Measurements from ENCODE around the gene ABI2. TPM values are rescaled to one million over a fixed set of nuclear protein-coding genes. Genes with fewer than 3 reads are reported as not detected.

Gene ABI2
- total and polyA plus RNA-seq, 4 donors = 5.4 to 10.5 (median 7.6) TPM

DNA sequence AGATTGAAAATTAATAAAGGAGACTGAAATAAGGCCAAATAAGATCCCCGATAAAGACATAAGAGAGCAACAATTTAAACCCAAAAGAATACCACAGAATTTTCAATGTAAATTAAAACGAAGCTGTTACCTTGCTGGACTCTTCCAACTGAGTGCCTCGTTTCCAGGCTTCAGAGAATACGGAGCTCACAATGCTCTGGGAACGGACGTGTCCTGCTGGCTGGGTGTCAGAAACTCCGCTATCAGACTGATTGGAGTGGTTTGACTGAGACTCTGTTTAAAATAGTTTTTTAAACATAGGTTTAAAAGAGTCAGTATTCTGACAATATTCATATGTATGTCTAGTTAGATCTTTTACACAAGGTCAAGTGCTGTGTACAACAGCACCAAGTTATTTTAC is 116.5 kb downstream of the ABI2 start:
- H3K4me1 ChIP-seq (ENCODE audit: control insufficient read depth in 4 of 4, insufficient read depth in 4 of 4, low read length in 3 of 4) = peaks cover 3 to 28% (median 21%) of the 10 kb centered on the region in 4 donors
- H3K9ac ChIP-seq (ENCODE audit: low read depth in 1 of 2, low read length in 2 of 2) = no peak overlapping the region
- TF ChIP-seq FOXA1 (IDR thresholded peaks at IDR 0.05) = no peak
- no peak for TF ChIP-seq GABPA (IDR thresholded peaks at IDR 0.05 in 1 of 2, conservative IDR thresholded peaks at IDR 0.05 in 1 of 2)
- no peak for TF ChIP-seq HNF4A (conservative IDR thresholded peaks at IDR 0.05)
- TF ChIP-seq RXRA (IDR thresholded peaks at IDR 0.05) = no peak
- TF ChIP-seq, protein P1, sequence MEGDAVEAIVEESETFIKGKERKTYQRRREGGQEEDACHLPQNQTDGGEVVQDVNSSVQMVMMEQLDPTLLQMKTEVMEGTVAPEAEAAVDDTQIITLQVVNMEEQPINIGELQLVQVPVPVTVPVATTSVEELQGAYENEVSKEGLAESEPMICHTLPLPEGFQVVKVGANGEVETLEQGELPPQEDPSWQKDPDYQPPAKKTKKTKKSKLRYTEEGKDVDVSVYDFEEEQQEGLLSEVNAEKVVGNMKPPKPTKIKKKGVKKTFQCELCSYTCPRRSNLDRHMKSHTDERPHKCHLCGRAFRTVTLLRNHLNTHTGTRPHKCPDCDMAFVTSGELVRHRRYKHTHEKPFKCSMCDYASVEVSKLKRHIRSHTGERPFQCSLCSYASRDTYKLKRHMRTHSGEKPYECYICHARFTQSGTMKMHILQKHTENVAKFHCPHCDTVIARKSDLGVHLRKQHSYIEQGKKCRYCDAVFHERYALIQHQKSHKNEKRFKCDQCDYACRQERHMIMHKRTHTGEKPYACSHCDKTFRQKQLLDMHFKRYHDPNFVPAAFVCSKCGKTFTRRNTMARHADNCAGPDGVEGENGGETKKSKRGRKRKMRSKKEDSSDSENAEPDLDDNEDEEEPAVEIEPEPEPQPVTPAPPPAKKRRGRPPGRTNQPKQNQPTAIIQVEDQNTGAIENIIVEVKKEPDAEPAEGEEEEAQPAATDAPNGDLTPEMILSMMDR (IDR thresholded peaks at IDR 0.05; ENCODE audit: low read depth, low read length, missing input control) = no peak
- TF ChIP-seq HNF4G (IDR thresholded peaks at IDR 0.05) = no peak
- no peak for TF ChIP-seq RAD21 (IDR thresholded peaks at IDR 0.05)
- TF ChIP-seq, protein P2, sequence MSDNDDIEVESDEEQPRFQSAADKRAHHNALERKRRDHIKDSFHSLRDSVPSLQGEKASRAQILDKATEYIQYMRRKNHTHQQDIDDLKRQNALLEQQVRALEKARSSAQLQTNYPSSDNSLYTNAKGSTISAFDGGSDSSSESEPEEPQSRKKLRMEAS (IDR thresholded peaks at IDR 0.05) = no peak
- TF ChIP-seq NR2F2 (IDR thresholded peaks at IDR 0.05) = no peak
- no peak for TF ChIP-seq EGR1 (IDR thresholded peaks at IDR 0.05; ENCODE audit: low read depth in 2 of 2)
- TF ChIP-seq JUND (IDR thresholded peaks at IDR 0.05) = no peak
- TF ChIP-seq, protein P3, sequence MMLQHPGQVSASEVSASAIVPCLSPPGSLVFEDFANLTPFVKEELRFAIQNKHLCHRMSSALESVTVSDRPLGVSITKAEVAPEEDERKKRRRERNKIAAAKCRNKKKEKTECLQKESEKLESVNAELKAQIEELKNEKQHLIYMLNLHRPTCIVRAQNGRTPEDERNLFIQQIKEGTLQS (IDR thresholded peaks at IDR 0.05) = no peak
- no peak for TF ChIP-seq TAF1 (conservative IDR thresholded peaks at IDR 0.05)
- TF ChIP-seq FOXA2 (IDR thresholded peaks at IDR 0.05) = no peak
- no peak for TF ChIP-seq SP1 (IDR thresholded peaks at IDR 0.05)
- TF ChIP-seq, protein P4, sequence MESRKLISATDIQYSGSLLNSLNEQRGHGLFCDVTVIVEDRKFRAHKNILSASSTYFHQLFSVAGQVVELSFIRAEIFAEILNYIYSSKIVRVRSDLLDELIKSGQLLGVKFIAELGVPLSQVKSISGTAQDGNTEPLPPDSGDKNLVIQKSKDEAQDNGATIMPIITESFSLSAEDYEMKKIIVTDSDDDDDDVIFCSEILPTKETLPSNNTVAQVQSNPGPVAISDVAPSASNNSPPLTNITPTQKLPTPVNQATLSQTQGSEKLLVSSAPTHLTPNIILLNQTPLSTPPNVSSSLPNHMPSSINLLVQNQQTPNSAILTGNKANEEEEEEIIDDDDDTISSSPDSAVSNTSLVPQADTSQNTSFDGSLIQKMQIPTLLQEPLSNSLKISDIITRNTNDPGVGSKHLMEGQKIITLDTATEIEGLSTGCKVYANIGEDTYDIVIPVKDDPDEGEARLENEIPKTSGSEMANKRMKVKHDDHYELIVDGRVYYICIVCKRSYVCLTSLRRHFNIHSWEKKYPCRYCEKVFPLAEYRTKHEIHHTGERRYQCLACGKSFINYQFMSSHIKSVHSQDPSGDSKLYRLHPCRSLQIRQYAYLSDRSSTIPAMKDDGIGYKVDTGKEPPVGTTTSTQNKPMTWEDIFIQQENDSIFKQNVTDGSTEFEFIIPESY (IDR thresholded peaks at IDR 0.05) = no peak
- no peak for TF ChIP-seq YY1 (IDR thresholded peaks at IDR 0.05)
- H3K27me3 ChIP-seq (ENCODE audit: control insufficient read depth in 4 of 4, insufficient read depth in 4 of 4, low read length in 3 of 4) = no peaks in the 10 kb centered on the region
- 59% methylated on average over 7 of the region's 7 CpGs for WGBS
- no peak for DNase-seq (ENCODE audit: low spot score)
- H3K9me3 ChIP-seq (ENCODE audit: control insufficient read depth in 4 of 4, low read length in 3 of 4) = no peaks in the 10 kb centered on the region
- H3K36me3 ChIP-seq (ENCODE audit: control insufficient read depth in 4 of 4, insufficient read depth in 3 of 4, low read depth in 1 of 4, low read length in 3 of 4) = peaks cover 1 to 66% (median 56%) of the 10 kb centered on the region in 4 donors
- no peak overlapping the region for H3K4me3 ChIP-seq (ENCODE audit: low read depth in 1 of 3, low read length in 3 of 3)
- no peak overlapping the region for H3K27ac ChIP-seq (ENCODE audit: low read depth in 1 of 2, low read length in 2 of 2)

DNA sequence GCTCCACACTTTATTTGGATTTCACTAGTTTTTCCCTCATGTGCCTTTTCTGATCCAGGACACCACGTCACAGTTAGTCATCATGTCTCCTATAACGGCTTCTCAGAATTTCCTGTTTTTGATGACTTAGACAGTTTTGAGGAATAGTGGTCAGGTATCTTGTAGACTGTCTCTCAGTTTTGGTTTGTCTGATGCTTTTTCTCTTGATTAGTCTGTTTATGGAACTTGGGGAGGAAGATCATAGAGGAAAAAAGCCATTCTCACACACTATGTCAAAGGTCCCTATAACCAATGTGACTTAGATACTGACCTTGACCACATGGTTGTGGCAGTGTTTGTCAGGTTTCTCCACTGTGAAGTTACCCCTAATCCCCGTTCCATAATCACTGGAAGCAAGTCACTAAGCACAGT is 117.9 kb downstream of the ABI2 start:
- H3K4me1 ChIP-seq (ENCODE audit: control insufficient read depth in 4 of 4, insufficient read depth in 4 of 4, low read length in 3 of 4) = peaks cover 3 to 20% (median 13%) of the 10 kb centered on the region in 4 donors
- H3K4me3 ChIP-seq (ENCODE audit: low read depth in 1 of 3, low read length in 3 of 3) = no peak overlapping the region
- 84% methylated on average over 3 of the region's 3 CpGs for WGBS
- H3K9me3 ChIP-seq (ENCODE audit: control insufficient read depth in 4 of 4, low read length in 3 of 4) = no peaks in the 10 kb centered on the region
- no peak for DNase-seq (ENCODE audit: low spot score)
- H3K36me3 ChIP-seq (ENCODE audit: control insufficient read depth in 4 of 4, insufficient read depth in 3 of 4, low read depth in 1 of 4, low read length in 3 of 4) = peaks cover 1 to 69% (median 60%) of the 10 kb centered on the region in 4 donors
- no peaks in the 10 kb centered on the region for H3K27me3 ChIP-seq (ENCODE audit: control insufficient read depth in 4 of 4, insufficient read depth in 4 of 4, low read length in 3 of 4)
- H3K27ac ChIP-seq (ENCODE audit: low read depth in 1 of 2, low read length in 2 of 2) = no peak overlapping the region
- H3K9ac ChIP-seq (ENCODE audit: low read depth in 1 of 2, low read length in 2 of 2) = no peak overlapping the region
- TF ChIP-seq RXRA (IDR thresholded peaks at IDR 0.05) = no peak
- no peak for TF ChIP-seq HNF4A (conservative IDR thresholded peaks at IDR 0.05)
- TF ChIP-seq SP1 (IDR thresholded peaks at IDR 0.05) = no peak
- TF ChIP-seq, protein P5, sequence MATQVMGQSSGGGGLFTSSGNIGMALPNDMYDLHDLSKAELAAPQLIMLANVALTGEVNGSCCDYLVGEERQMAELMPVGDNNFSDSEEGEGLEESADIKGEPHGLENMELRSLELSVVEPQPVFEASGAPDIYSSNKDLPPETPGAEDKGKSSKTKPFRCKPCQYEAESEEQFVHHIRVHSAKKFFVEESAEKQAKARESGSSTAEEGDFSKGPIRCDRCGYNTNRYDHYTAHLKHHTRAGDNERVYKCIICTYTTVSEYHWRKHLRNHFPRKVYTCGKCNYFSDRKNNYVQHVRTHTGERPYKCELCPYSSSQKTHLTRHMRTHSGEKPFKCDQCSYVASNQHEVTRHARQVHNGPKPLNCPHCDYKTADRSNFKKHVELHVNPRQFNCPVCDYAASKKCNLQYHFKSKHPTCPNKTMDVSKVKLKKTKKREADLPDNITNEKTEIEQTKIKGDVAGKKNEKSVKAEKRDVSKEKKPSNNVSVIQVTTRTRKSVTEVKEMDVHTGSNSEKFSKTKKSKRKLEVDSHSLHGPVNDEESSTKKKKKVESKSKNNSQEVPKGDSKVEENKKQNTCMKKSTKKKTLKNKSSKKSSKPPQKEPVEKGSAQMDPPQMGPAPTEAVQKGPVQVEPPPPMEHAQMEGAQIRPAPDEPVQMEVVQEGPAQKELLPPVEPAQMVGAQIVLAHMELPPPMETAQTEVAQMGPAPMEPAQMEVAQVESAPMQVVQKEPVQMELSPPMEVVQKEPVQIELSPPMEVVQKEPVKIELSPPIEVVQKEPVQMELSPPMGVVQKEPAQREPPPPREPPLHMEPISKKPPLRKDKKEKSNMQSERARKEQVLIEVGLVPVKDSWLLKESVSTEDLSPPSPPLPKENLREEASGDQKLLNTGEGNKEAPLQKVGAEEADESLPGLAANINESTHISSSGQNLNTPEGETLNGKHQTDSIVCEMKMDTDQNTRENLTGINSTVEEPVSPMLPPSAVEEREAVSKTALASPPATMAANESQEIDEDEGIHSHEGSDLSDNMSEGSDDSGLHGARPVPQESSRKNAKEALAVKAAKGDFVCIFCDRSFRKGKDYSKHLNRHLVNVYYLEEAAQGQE (IDR thresholded peaks at IDR 0.05) = no peak
- TF ChIP-seq GABPA (IDR thresholded peaks at IDR 0.05 in 1 of 2, conservative IDR thresholded peaks at IDR 0.05 in 1 of 2) = no peak
- no peak for TF ChIP-seq HNF4G (IDR thresholded peaks at IDR 0.05)
- no peak for TF ChIP-seq JUND (IDR thresholded peaks at IDR 0.05)
- TF ChIP-seq NR2F2 (IDR thresholded peaks at IDR 0.05) = no peak
- TF ChIP-seq YY1 (IDR thresholded peaks at IDR 0.05) = no peak
- TF ChIP-seq, protein P3 (IDR thresholded peaks at IDR 0.05) = no peak
- no peak for TF ChIP-seq EGR1 (IDR thresholded peaks at IDR 0.05; ENCODE audit: low read depth in 2 of 2)
- TF ChIP-seq FOXA1 (IDR thresholded peaks at IDR 0.05) = no peak
- no peak for TF ChIP-seq RAD21 (IDR thresholded peaks at IDR 0.05)
- TF ChIP-seq, protein P4 (IDR thresholded peaks at IDR 0.05) = no peak
- TF ChIP-seq, protein P2 (IDR thresholded peaks at IDR 0.05) = no peak
- no peak for TF ChIP-seq TAF1 (conservative IDR thresholded peaks at IDR 0.05)

Measured in liver (tissue), 9 donors.